ENCODE measurements around the gene PIM1. TPM values are rescaled to one million over a fixed set of nuclear protein-coding genes. Genes with fewer than 3 reads are reported as not detected.

Gene PIM1
- total and polyA plus RNA-seq, 9 of the 15 experiments (the other 6 are each of a cell fraction or from before 2014, with no cell fraction given) = 19.0 to 789 (median 212) TPM

GRCh38 chr6:37207903-37208456, 38.0 kb downstream of the PIM1 start (continued):
- TF ChIP-seq PCBP2 (IDR thresholded peaks at IDR 0.05; ENCODE audit: low read depth, low read length, poor library complexity, severe bottlenecking) (no peak), NCOR1 (IDR thresholded peaks at IDR 0.05) (no peak), TFE3 (CRISPR knock-in tag; IDR thresholded peaks at IDR 0.05) (no peak), TOE1 (IDR thresholded peaks at IDR 0.05; ENCODE audit: borderline replicate concordance) (peak; percentile 76), TOE1 (CRISPR knock-in tag; IDR thresholded peaks at IDR 0.05; ENCODE audit: borderline replicate concordance, low read depth) (no peak), ZNF561 (CRISPR knock-in tag; conservative IDR thresholded peaks at IDR 0.05) (peak; percentile 43; the same call in 1 of the 2 replicates), TEAD4 (IDR thresholded peaks at IDR 0.05; ENCODE audit: low read length) (no peak), TEAD4 (CRISPR knock-in tag; IDR thresholded peaks at IDR 0.05; ENCODE audit: borderline replicate concordance) (no peak), SNAPC5 (CRISPR knock-in tag; IDR thresholded peaks at IDR 0.05) (no peak), BRF2 (IDR thresholded peaks at IDR 0.05; ENCODE audit: borderline replicate concordance, insufficient read depth, insufficient read length) (no peak), BMI1 (IDR thresholded peaks at IDR 0.05; ENCODE audit: low read length) (no peak), DIDO1 (tag; IDR thresholded peaks at IDR 0.05; ENCODE audit: low read depth) (no peak), ARID1B (IDR thresholded peaks at IDR 0.05) (peak; percentile 56), SMAD3 (CRISPR knock-in tag; conservative IDR thresholded peaks at IDR 0.05) (no peak), JUND (IDR thresholded peaks at IDR 0.05; ENCODE audit: borderline replicate concordance, low read depth, low read length) (peak; percentile 75), JUND (tag; IDR thresholded peaks at IDR 0.05; ENCODE audit: borderline replicate concordance, low read depth, low read length) (peak; percentile 88; the same call in 2 of the 3 replicates), ELK1 (CRISPR knock-in tag; IDR thresholded peaks at IDR 0.05) (no peak), IRF2 (CRISPR knock-in tag; IDR thresholded peaks at IDR 0.05) (no peak), ZNF551 (CRISPR knock-in tag; IDR thresholded peaks at IDR 0.05) (no peak), ZNF583 (CRISPR knock-in tag; IDR thresholded peaks at IDR 0.05) (peak; percentile 93)
